ENCODE results near the gene ETS2.

The ETS2 gene

GRCh38 chr21:38863291-38863690 is 57.6 kb downstream of the ETS2 start:
- no peak for DNase-seq

GRCh38 chr21:38863843-38864363 is 58.2 kb downstream of the ETS2 start:
- DNase-seq = no peak

- DNase-seq = no peak
Measured at GRCh38 chr21:38864964-38865363, 59.2 kb downstream of the ETS2 start.

GRCh38 chr21:38869196-38869595 is 63.5 kb downstream of the ETS2 start:
- no peak for DNase-seq

- no peak for DNase-seq
Measured at GRCh38 chr21:38869946-38870345, 64.2 kb downstream of the ETS2 start.

Measured in activated CD4-positive, CD25-positive, alpha-beta regulatory T cell (primary cell).